Activated T-cell treated with anti-CD3 and anti-CD28 coated beads, Interleukin-2, amount 50 U/mL, for 4 hours (primary cell): ENCODE data around the gene NALCN. TPM values are rescaled to one million over a fixed set of nuclear protein-coding genes. Genes with fewer than 3 reads are reported as not detected.
"Not testable (repeated sequence)": the region's sequence is repeated elsewhere in the genome, so short reads cannot be mapped to it uniquely, and the experiment has no call there.

Experiments used
- ATAC-seq, 2 donors: fragments of 200-7000 bp; cut with Tn5 transposase; one replicate each; pipeline ENCODE4 v1.10.0; 2021
- DNase-seq: peaks from one replicate; pipeline ENCODE4 v3.0.0-alpha.2; 2020
- H3K27me3 Mint-ChIP-seq: one replicate; pipeline ENCODE4 v1.8.0; 2021; ENCODE audit warnings: low read depth, mixed read lengths
- H3K36me3 Mint-ChIP-seq: one replicate; pipeline ENCODE4 v1.8.0; 2022; ENCODE audit warnings: mixed read lengths; ENCODE audit not compliant: insufficient read depth
- H3K4me1 Mint-ChIP-seq: one replicate; pipeline ENCODE4 v1.8.0; 2021; ENCODE audit warnings: low read depth, mixed read lengths
- H3K4me3 Mint-ChIP-seq: one replicate; pipeline ENCODE4 v1.8.0; 2021; ENCODE audit warnings: mild to moderate bottlenecking, moderate library complexity, mixed read lengths
- H3K9me3 Mint-ChIP-seq: one replicate; pipeline ENCODE4 v1.8.0; 2021; ENCODE audit warnings: mixed read lengths
- total RNA-seq, 3 donors: library from RNA; stranded (reverse); gene quantifications; one replicate each; pipeline ENCODE4 v1.2.1, GENCODE V29; 2021

Gene NALCN
- total RNA-seq, 3 donors from 2014 or later: not detected

- ATAC-seq (no peak), DNase-seq (no peak)
- Mint-ChIP-seq H3K27me3 (no peaks in the 10 kb centered on the region), H3K36me3 (no peaks in the 10 kb centered on the region), H3K4me3 (no peak overlapping the region), H3K4me1 (no peaks in the 10 kb centered on the region), H3K9me3 (peaks cover 3% of the 10 kb centered on the region)
These were observed 77.1 kb downstream of the NALCN start for GRCh38 chr13:101339202-101339601.

- Mint-ChIP-seq H3K27me3 (no peaks in the 10 kb centered on the region), H3K4me1 (no peaks in the 10 kb centered on the region), H3K36me3 (no peaks in the 10 kb centered on the region), H3K9me3 (peaks cover 3% of the 10 kb centered on the region), H3K4me3 (no peak overlapping the region)
- DNase-seq (no peak), ATAC-seq (no peak)
These were observed 83.7 kb downstream of the NALCN start for GRCh38 chr13:101332583-101332982.

GRCh38 chr13:101331731-101332130 is 84.6 kb downstream of the NALCN start:
- Mint-ChIP-seq H3K27me3 (peaks cover 1% of the 10 kb centered on the region), H3K4me3 (no peak overlapping the region), H3K36me3 (no peaks in the 10 kb centered on the region), H3K9me3 (peaks cover 3% of the 10 kb centered on the region), H3K4me1 (no peaks in the 10 kb centered on the region)
- ATAC-seq: no peak
- DNase-seq: no peak

DNA sequence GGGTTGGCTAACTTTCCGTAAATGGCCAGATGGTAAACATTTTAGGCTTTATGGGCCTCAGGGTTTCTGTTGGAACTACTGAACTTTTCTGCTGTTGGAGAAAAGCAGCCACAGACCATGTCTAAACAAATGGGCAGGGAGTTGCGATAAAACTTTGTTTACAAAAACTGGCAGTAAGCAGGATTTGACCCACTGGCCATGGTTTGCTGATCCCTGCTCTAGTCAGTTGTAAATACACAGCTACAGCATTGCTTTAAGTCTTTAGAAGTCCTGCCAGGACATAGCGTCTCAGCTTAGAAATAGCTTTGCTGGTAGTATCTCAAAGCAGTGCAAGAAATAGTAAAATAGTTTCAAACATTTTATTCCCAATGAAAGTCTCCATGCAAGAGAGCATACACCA is 88.4 kb downstream of the NALCN start:
- ATAC-seq: no peak
- Mint-ChIP-seq H3K4me1 (no peaks in the 10 kb centered on the region), H3K27me3 (peaks cover 3% of the 10 kb centered on the region), H3K9me3 (no peaks in the 10 kb centered on the region), H3K4me3 (no peak overlapping the region), H3K36me3 (no peaks in the 10 kb centered on the region)
- no peak for DNase-seq

GRCh38 chr13:101326710-101327109 is 89.6 kb downstream of the NALCN start:
- Mint-ChIP-seq H3K4me3 (no peak overlapping the region), H3K27me3 (peaks cover 3% of the 10 kb centered on the region), H3K4me1 (no peaks in the 10 kb centered on the region), H3K36me3 (no peaks in the 10 kb centered on the region), H3K9me3 (no peaks in the 10 kb centered on the region)
- no peak for DNase-seq
- no peak for ATAC-seq

GRCh38 chr13:101325423-101325822 is 90.9 kb downstream of the NALCN start:
- Mint-ChIP-seq H3K27me3 (peaks cover 3% of the 10 kb centered on the region), H3K4me1 (no peaks in the 10 kb centered on the region), H3K4me3 (no peak overlapping the region), H3K36me3 (no peaks in the 10 kb centered on the region), H3K9me3 (no peaks in the 10 kb centered on the region)
- ATAC-seq (no peak), DNase-seq (no peak)

DNA sequence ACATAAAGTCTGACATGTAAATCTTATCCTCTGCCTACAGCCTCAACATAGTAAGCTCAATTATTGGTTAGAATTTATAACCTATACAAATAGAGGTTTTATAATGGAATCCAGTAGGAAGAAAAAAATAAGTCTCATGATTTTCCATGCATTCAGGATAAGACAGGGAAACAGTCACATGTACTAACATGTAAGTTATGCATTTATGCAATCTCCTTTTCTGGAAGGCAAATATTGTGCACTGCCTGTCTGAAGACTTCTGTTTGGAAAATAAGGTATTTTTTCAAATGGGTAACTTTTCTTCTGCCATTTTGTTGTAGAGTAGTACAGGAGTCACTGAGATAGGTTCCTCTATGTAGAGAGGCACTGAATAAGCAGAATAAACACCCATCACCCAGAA is 92.7 kb downstream of the NALCN start:
- no peaks in the 10 kb centered on the region for H3K4me1 Mint-ChIP-seq
- H3K27me3 Mint-ChIP-seq: peaks cover 3% of the 10 kb centered on the region
- DNase-seq (no peak), ATAC-seq (no peak)
- H3K9me3 Mint-ChIP-seq: no peaks in the 10 kb centered on the region
- no peaks in the 10 kb centered on the region for H3K36me3 Mint-ChIP-seq
- H3K4me3 Mint-ChIP-seq: no peak overlapping the region

- Mint-ChIP-seq H3K36me3 (no peaks in the 10 kb centered on the region), H3K4me3 (no peak overlapping the region), H3K27me3 (no peaks in the 10 kb centered on the region), H3K9me3 (peaks cover 2% of the 10 kb centered on the region), H3K4me1 (no peaks in the 10 kb centered on the region)
- no peak for ATAC-seq
- DNase-seq: no peak
These were observed 98.3 kb downstream of the NALCN start for GRCh38 chr13:101317986-101318523.

GRCh38 chr13:101313479-101313878 is 102.8 kb downstream of the NALCN start:
- ATAC-seq, H3K4me3 Mint-ChIP-seq, H3K27me3 Mint-ChIP-seq, H3K36me3 Mint-ChIP-seq, H3K9me3 Mint-ChIP-seq, H3K4me1 Mint-ChIP-seq, DNase-seq: not testable (repeated sequence)

GRCh38 chr13:101309014-101309619 is 107.2 kb downstream of the NALCN start:
- Mint-ChIP-seq H3K4me1 (no peaks in the 10 kb centered on the region), H3K36me3 (no peaks in the 10 kb centered on the region), H3K27me3 (no peaks in the 10 kb centered on the region), H3K4me3 (no peak overlapping the region), H3K9me3 (peaks cover 2% of the 10 kb centered on the region)
- ATAC-seq (no peak), DNase-seq (no peak)

GRCh38 chr13:101308247-101309013 is 107.9 kb downstream of the NALCN start:
- no peaks in the 10 kb centered on the region for H3K36me3 Mint-ChIP-seq
- H3K4me3 Mint-ChIP-seq: no peak overlapping the region
- H3K4me1 Mint-ChIP-seq: no peaks in the 10 kb centered on the region
- H3K27me3 Mint-ChIP-seq: no peaks in the 10 kb centered on the region
- DNase-seq: no peak
- no peak for ATAC-seq
- peaks cover under 1% of the 10 kb centered on the region for H3K9me3 Mint-ChIP-seq

- no peaks in the 10 kb centered on the region for H3K4me1 Mint-ChIP-seq
- no peaks in the 10 kb centered on the region for H3K9me3 Mint-ChIP-seq
- no peak for ATAC-seq
- H3K27me3 Mint-ChIP-seq: no peaks in the 10 kb centered on the region
- DNase-seq: no peak
- H3K4me3 Mint-ChIP-seq: no peak overlapping the region
- no peaks in the 10 kb centered on the region for H3K36me3 Mint-ChIP-seq
These were observed 109.1 kb downstream of the NALCN start for GRCh38 chr13:101307181-101307701.

DNA sequence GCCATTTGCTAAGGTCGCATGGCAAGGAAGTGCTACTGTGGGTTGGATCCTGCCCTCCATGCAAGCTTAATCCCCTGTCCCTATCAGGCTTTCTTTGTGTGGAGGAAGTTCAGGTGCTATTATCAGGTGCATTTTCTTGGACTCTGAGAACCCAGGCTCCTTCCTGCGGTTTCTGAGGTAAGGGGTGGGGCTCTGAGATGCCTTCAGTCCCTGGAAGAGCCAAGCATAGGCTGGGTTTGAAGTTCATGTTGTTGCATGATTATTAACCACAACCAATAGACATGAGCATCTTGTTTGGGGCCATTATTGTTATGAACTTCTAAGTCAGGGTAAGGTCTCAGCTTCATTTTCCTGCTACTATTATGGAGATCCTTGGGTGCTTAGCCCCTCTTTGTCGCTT is 109.5 kb downstream of the NALCN start:
- Mint-ChIP-seq H3K9me3 (no peaks in the 10 kb centered on the region), H3K36me3 (no peaks in the 10 kb centered on the region), H3K27me3 (no peaks in the 10 kb centered on the region), H3K4me1 (no peaks in the 10 kb centered on the region), H3K4me3 (no peak overlapping the region)
- ATAC-seq (no peak), DNase-seq (no peak)

- Mint-ChIP-seq H3K9me3 (no peaks in the 10 kb centered on the region), H3K4me1 (no peaks in the 10 kb centered on the region), H3K36me3 (no peaks in the 10 kb centered on the region), H3K27me3 (no peaks in the 10 kb centered on the region), H3K4me3 (no peak overlapping the region)
- ATAC-seq (no peak), DNase-seq (no peak)
These were observed 110.3 kb downstream of the NALCN start for GRCh38 chr13:101305981-101306411.

DNA sequence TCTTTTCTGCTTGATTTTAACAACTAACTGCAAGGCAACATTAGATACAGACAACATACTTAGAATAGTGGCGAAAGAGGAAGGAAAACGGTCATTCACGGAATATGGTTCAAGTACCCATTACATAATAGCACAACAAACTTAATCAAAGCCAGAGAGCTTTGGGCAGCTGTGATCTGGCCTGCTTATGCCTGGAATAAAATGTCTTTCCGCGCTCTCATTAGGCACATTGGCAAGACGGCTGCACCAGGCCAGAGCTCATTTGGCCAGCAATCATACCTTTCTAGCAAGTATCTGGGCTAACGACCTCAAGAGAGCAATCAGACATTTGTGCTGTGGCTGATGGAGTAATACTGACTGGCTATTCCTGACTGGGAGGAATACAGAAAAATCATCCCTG is 112.8 kb downstream of the NALCN start:
- Mint-ChIP-seq H3K36me3 (no peaks in the 10 kb centered on the region), H3K9me3 (no peaks in the 10 kb centered on the region), H3K4me1 (no peaks in the 10 kb centered on the region), H3K4me3 (no peak overlapping the region), H3K27me3 (no peaks in the 10 kb centered on the region)
- ATAC-seq: no peak
- DNase-seq: no peak
